Stomach (tissue), 9 donors: ENCODE data around the gene MALRD1. TPM values are rescaled to one million over a fixed set of nuclear protein-coding genes. Genes with fewer than 3 reads are reported as not detected.

ENCODE experiments used
- DNase-seq, 2 donors: peaks; one replicate each; pipeline versions ENCODE4 v3.0.0 to v3.0.0-alpha.2; 2013 to 2019
- H3K27ac ChIP-seq, 5 donors: fragments of 200-600 bp in 4 of 5; sonication (generic) in 4 of 5; one replicate each; pipeline ENCODE4 v1.5.1; 2013 to 2019; ENCODE audit warnings: mild to moderate bottlenecking in 1 of 5, moderate library complexity in 1 of 5
- H3K27me3 ChIP-seq, 3 donors: fragments of 200-600 bp; sonication (generic); one replicate each; pipeline ENCODE4 v1.5.1; 2017 to 2019; ENCODE audit warnings: mixed run types in 1 of 3
- H3K36me3 ChIP-seq, 4 donors: fragments of 200-600 bp; sonication (generic); 1 replicate in 3 of 4; 2 replicates in 1 of 4; pipeline ENCODE4 v1.5.1; 2016 to 2019
- H3K4me1 ChIP-seq, 4 donors: fragments of 200-600 bp; sonication (generic); one replicate each; pipeline ENCODE4 v1.5.1; 2016 to 2019
- H3K4me3 ChIP-seq, 4 donors: fragments of 200-600 bp; sonication (generic) in 3 of 4; one replicate each; pipeline ENCODE4 v1.5.1; 2016 to 2019; ENCODE audit warnings: mild to moderate bottlenecking in 1 of 4
- H3K9me3 ChIP-seq, 4 donors: fragments of 200-600 bp; sonication (generic); one replicate each; pipeline ENCODE4 v1.5.1; 2016 to 2019
- CTCF ChIP-seq, 7 experiments: fragments of 450-650 bp in 4 of 7; fragments of 200-600 bp in 3 of 7; sonication (generic) in 3 of 7; IDR thresholded peaks; one replicate each; pipeline ENCODE4 v1.5.1; 2016 to 2019; ENCODE audit warnings: antibody characterized with exemption in 7 of 7, control low read depth in 2 of 7, mild to moderate bottlenecking in 1 of 7
- EP300 ChIP-seq: sonication (generic); formaldehyde crosslinking; IDR thresholded peaks from one replicate; pipeline ENCODE4 v1.6.1; 2017; ENCODE audit warnings: antibody characterized with exemption
- POLR2A ChIP-seq, 4 donors: fragments of 450-650 bp; IDR thresholded peaks; one replicate each; pipeline ENCODE4 v1.6.1; 2016; ENCODE audit warnings: antibody characterized with exemption in 4 of 4, control low read depth in 2 of 4, mild to moderate bottlenecking in 1 of 4, moderate library complexity in 1 of 4
- POLR2AphosphoS5 ChIP-seq, 3 donors: sonication (generic); formaldehyde crosslinking; IDR thresholded peaks; one replicate each; pipeline ENCODE4 v1.6.1; 2016; ENCODE audit warnings: antibody characterized with exemption in 3 of 3
- WGBS, 5 donors: extraction: QIAGEN DNeasy Blood & Tissue Kit in 3 of 5; methylation state at CpG; one replicate each; pipeline versions ENCODE4 v1.1.5 to v1.1.7; 2013 to 2018; 5-methylcytosine and 5-hydroxymethylcytosine counted together
- intact Hi-C: fragments of 100-400 bp; cut with DNase I; formaldehyde crosslinking; loops from one replicate; pipeline ENCODE4 v1.15.1; 2023; ENCODE audit warnings: low total_unique reads
- polyA plus RNA-seq, 3 donors: library from polyadenylated mRNA; stranded (reverse); fragments of 200-250 nt; gene quantifications; one replicate each; pipeline ENCODE4 v1.2.3, GENCODE V29; 2013
- total RNA-seq, 5 donors: library from RNA; depleted of rRNA; stranded (reverse); fragments of >200 nt; gene quantifications; one replicate each; pipeline versions ENCODE4 v1.1.0 to v1.2.3, GENCODE V29; 2014 to 2016
- donor health status: healthy with polysubstance abuse.
- donor health status: Bipolar disorder and iron deficiency.
- donor health status: healthy.

The MALRD1 gene
- total and polyA plus RNA-seq, 8 donors = 0.10 to 9.7 (median 0.94) TPM; not detected in 2

GRCh38 chr10:19749185-19749729 is 700.7 kb downstream of the MALRD1 start:
- Histone ChIP-seq H3K27me3 (no peaks in the 10 kb centered on the region), H3K4me1 (no peaks in the 10 kb centered on the region), H3K36me3 (no peaks in the 10 kb centered on the region), H3K9me3 (peaks cover 0 to 6% (median 2%) of the 10 kb centered on the region in 4 donors), H3K27ac (no peak overlapping the region), H3K4me3 (no peak overlapping the region)
- DNase-seq = no peak
- intact Hi-C loops = no loop called here
- TF ChIP-seq CTCF (IDR thresholded peaks at IDR 0.05) (no peak), POLR2AphosphoS5 (IDR thresholded peaks at IDR 0.05) (no peak), EP300 (no peak), POLR2A (IDR thresholded peaks at IDR 0.05) (no peak)

DNA sequence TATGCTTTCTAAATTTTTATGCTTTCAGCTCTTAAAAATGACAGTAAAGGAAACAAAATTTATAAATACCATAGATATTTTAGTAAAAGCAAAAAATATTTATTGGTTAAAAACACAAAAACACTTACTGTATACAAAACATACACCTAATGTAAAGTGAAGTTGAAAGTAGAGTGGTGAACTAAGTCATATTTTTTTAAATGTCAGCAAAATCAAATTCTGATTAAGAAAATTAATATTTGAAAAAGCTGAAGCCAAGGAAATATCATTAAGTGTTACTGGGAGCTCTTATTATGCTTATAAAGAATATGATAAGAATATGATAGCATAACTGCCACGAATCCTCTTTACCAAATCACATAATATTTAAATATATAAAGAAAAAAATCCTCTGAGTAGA is 702.4 kb downstream of the MALRD1 start:
- H3K36me3 ChIP-seq = no peaks in the 10 kb centered on the region
- 58 to 74% (median 70%) methylated on average over 1 of the region's 1 CpG for WGBS, 5 donors
- no peak overlapping the region for H3K27ac ChIP-seq
- intact Hi-C loops = no loop called here
- no peak for DNase-seq
- H3K4me3 ChIP-seq = no peak overlapping the region
- no peaks in the 10 kb centered on the region for H3K4me1 ChIP-seq
- TF ChIP-seq CTCF (IDR thresholded peaks at IDR 0.05) (no peak), EP300 (no peak), POLR2AphosphoS5 (IDR thresholded peaks at IDR 0.05) (no peak), POLR2A (IDR thresholded peaks at IDR 0.05) (no peak)
- H3K27me3 ChIP-seq = no peaks in the 10 kb centered on the region
- peaks cover 0 to 6% (median 2%) of the 10 kb centered on the region in 4 donors for H3K9me3 ChIP-seq

DNA sequence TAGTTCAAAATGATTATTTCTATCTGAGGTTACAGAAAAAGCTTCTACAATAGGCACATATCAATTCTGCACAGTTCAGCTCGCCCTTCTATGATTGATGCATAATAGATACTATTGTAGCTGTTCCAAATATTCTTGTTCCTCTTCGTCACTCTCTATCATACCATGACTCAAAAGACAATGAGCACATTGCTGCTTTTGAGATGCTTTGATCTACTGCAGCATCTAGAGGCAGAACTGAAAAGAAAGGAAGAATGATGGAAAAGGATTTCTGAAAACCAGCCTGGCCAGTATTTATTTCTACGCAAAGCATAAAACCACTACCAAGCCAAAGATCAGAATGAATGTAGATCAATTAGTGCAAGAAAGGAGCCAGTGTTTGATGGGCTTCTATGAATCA is 708.3 kb downstream of the MALRD1 start:
- Histone ChIP-seq H3K4me3 (no peak overlapping the region), H3K27me3 (no peaks in the 10 kb centered on the region), H3K4me1 (no peaks in the 10 kb centered on the region), H3K36me3 (no peaks in the 10 kb centered on the region), H3K27ac (no peak overlapping the region), H3K9me3 (peaks cover 0 to 4% (median 0%) of the 10 kb centered on the region in 4 donors)
- intact Hi-C loops = no loop called here
- no peak for DNase-seq
- 54 to 68% (median 67%) methylated on average over 3 of the region's 3 CpGs for WGBS, 5 donors
- TF ChIP-seq POLR2AphosphoS5 (IDR thresholded peaks at IDR 0.05) (no peak), CTCF (IDR thresholded peaks at IDR 0.05) (no peak), EP300 (no peak), POLR2A (IDR thresholded peaks at IDR 0.05) (no peak)

DNA sequence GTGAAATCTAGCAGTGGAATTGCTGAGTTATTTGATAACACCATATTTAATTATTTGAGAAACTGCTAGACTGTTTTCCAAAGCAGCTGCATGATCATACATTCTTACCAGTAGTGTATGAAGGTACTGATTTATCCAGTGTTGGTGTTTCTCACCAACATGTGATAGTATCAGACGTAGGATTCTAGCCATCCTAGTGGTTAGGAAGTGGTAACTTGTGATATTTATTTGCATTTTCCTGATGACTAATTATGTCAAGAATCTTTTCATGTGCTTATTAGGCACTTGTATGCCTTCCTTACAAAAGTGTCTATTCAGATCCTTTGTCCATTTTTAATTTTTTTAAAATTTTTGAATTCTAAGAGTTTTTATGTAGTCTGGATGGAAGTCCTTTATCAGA is 713.4 kb downstream of the MALRD1 start:
- no peak overlapping the region for H3K27ac ChIP-seq
- H3K4me1 ChIP-seq = no peaks in the 10 kb centered on the region
- no peak for DNase-seq
- H3K4me3 ChIP-seq = no peak overlapping the region
- H3K27me3 ChIP-seq = no peaks in the 10 kb centered on the region
- TF ChIP-seq POLR2A (IDR thresholded peaks at IDR 0.05) (no peak), POLR2AphosphoS5 (IDR thresholded peaks at IDR 0.05) (no peak), EP300 (no peak), CTCF (IDR thresholded peaks at IDR 0.05) (no peak)
- no peaks in the 10 kb centered on the region for H3K9me3 ChIP-seq
- intact Hi-C loops = no loop called here
- 67 to 81% (median 72%) methylated on average over 1 of the region's 1 CpG for WGBS, 5 donors
- H3K36me3 ChIP-seq = no peaks in the 10 kb centered on the region
